Omental fat pad (tissue), 4 donors: ENCODE measurements around the gene GALNTL6. TPM values are rescaled to one million over a fixed set of nuclear protein-coding genes. Genes with fewer than 3 reads are reported as not detected.
"Not testable (repeated sequence)": the region's sequence is repeated elsewhere in the genome, so short reads cannot be mapped to it uniquely, and the experiment has no call there.

Experiments used
- ATAC-seq: fragments of 150-250 bp; one replicate; pipeline ENCODE4 v1.9.1; 2016; ENCODE audit warnings: mild to moderate bottlenecking, moderate library complexity; ENCODE audit not compliant: low FRiP score
- DNase-seq: peaks from one replicate; pipeline ENCODE4 v3.0.0-alpha.2; 2019; ENCODE audit warnings: low spot score
- total RNA-seq, 4 donors: library from RNA; depleted of rRNA; stranded (reverse); fragments of >200 nt; gene quantifications; one replicate each; pipeline ENCODE4 v1.1.0, GENCODE V29; 2016
- TF ChIP-seq, protein P1 (sequence below), 3 donors: fragments of 450-650 bp; IDR thresholded peaks; one replicate each; pipeline ENCODE4 v1.5.1; 2016 to 2017; ENCODE audit warnings: antibody characterized with exemption in 3 of 3, mild to moderate bottlenecking in 3 of 3, moderate library complexity in 2 of 3

The GALNTL6 gene
- total RNA-seq, 4 donors from 2014 or later: not detected

DNA sequence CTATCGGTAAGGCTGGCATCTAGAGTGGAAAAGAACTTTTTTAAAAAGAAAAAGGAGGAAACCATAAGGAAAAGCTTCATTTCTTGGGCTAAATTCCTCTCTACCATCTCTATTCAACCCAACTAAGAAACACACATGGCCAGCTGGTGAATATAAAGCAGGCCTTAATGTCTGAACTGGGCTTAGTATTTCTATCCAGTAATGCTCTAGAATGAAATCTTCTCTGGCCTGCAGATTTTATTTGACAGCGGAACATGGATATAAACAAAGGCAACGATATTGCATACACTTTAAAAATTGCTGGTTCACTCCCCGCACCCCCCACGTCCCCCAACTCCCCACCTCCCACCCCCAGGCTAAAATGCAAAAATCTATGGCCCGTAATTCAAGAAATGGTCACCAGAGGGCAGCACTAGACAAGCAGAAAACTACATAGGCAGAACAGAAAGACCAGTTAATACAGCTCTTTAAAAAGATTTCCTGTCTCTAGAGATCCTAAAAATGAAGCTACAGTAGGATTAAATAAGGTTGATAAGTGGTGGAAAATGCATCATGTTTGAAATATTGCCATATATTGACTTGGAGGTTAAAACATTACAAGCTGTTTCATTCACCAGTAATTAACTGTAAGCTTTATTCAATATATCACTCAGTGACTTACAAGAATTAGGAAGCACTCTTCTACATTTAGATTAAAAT, 1200.2 kb downstream of the GALNTL6 start:
- TF ChIP-seq, protein P1, sequence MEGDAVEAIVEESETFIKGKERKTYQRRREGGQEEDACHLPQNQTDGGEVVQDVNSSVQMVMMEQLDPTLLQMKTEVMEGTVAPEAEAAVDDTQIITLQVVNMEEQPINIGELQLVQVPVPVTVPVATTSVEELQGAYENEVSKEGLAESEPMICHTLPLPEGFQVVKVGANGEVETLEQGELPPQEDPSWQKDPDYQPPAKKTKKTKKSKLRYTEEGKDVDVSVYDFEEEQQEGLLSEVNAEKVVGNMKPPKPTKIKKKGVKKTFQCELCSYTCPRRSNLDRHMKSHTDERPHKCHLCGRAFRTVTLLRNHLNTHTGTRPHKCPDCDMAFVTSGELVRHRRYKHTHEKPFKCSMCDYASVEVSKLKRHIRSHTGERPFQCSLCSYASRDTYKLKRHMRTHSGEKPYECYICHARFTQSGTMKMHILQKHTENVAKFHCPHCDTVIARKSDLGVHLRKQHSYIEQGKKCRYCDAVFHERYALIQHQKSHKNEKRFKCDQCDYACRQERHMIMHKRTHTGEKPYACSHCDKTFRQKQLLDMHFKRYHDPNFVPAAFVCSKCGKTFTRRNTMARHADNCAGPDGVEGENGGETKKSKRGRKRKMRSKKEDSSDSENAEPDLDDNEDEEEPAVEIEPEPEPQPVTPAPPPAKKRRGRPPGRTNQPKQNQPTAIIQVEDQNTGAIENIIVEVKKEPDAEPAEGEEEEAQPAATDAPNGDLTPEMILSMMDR (IDR thresholded peaks at IDR 0.05): no peak
- ATAC-seq: no peak
- peak; percentile 56 for DNase-seq

GRCh38 chr4:173014113-173014558, 1200.9 kb downstream of the GALNTL6 start:
- DNase-seq (no peak), ATAC-seq (no peak)
- TF ChIP-seq, protein P1 (IDR thresholded peaks at IDR 0.05): no peak

GRCh38 chr4:173014836-173015235, 1201.6 kb downstream of the GALNTL6 start:
- ATAC-seq (no peak), DNase-seq (no peak)
- TF ChIP-seq, protein P1 (IDR thresholded peaks at IDR 0.05): no peak

DNA sequence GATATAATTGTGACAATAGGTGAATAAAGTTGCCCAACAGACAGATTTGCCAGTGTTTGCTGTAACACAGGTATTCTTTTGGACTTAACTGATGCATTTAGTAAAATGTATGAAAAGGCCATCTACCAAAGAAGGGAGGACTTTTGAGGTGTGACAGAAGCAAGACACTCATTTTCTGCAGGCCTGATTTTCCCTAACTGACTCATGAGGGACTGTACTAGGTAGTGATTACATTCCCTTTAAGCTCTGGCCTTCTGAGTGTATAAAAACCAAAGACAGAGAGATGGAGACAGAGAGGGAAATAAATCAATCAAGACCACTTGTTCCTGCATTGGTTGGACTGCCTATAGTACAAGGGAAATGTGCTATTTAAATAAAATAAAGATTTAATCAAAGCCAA, 1204.6 kb downstream of the GALNTL6 start:
- DNase-seq (no peak), ATAC-seq (no peak)
- TF ChIP-seq, protein P1 (IDR thresholded peaks at IDR 0.05): no peak

DNA sequence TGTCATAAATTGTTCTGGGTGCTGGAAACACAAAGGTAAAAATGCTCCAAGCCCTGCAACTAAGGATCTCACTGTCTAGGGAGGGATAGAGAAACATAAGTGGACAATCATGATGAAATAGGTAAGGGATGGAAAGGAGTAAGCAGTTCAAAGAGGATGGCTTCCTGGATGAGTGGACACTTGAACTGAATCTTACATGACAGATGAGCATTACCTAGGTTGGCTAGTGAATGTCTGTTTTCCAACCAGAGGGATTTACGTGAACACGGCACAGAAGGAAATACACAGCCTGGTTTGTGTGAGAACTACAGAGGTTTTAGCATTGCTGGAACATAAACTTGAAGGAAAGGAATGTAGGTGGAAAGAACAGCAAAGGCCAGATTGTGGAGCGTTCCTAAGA, 1205.2 kb downstream of the GALNTL6 start:
- TF ChIP-seq, protein P1 (IDR thresholded peaks at IDR 0.05): no peak
- no peak for ATAC-seq
- no peak for DNase-seq

DNA sequence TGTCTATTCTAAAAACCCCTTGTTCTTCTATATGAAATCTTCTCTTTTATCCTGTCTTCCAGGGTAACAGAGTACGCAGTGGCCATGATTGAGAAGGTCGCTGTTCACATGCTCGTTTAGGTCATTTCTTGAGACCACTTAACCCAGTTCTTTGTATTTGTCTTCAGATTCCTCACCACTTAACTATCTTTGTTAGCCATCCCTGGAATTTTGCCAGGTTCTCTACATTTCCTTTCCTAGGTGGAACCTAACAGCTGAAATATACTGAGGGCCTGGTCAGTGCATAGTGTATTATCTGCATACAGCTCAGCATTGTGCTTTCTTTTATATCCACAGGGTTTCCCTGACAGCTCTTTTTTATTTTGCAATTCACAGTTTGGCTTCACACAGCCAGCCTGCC, 1206.5 kb downstream of the GALNTL6 start:
- no peak for DNase-seq
- TF ChIP-seq, protein P1 (IDR thresholded peaks at IDR 0.05): no peak
- no peak for ATAC-seq

DNA sequence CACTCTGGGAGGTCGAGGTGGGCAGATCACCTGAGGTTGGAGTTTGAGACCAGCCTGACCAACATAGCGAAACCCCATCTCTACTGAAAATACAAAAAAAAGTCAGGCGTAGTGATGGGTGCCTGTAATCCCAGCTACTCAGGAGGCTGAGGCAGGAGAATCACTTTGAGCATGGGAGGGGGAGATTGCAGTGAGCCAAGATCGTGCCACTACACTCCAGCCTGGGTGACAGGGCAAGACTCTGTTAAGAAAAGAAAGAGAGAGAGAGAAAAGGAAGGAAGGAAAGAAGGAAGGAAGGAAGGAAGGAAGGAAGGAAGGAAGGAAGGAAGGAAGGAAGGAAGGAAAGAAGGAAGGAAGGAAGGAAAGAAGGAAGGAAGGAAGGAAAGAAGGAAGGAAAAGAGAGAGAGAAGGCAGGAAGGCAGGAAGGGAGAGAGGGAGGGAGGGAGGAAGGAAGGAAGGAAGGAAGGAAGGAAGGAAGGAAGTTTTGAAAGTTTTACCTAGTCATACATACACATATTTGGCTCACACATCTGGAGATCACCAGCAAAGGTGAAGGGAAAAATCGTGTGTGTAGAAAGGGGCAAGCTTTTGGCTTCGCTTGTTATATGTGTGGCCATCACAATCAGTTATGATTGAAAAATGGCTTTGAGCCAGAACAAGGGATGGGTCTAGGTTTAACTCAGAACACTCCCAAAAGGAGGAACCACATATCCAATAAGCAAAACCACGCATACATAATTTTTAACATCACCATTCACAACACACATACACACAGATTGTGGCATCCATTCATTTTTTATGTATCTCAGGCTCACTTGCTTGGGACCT, 1208.8 kb downstream of the GALNTL6 start:
- not testable (repeated sequence) for ATAC-seq

More for the DNA sequence above, 1208.8 kb downstream of the GALNTL6 start:
- DNase-seq: not testable (repeated sequence)
